Measurements from ENCODE around the gene MAVS. TPM values are rescaled to one million over a fixed set of nuclear protein-coding genes. Genes with fewer than 3 reads are reported as not detected.

The MAVS gene
- total and polyA plus RNA-seq, 5 donors = 28.5 to 32.6 (median 30.0) TPM

DNA sequence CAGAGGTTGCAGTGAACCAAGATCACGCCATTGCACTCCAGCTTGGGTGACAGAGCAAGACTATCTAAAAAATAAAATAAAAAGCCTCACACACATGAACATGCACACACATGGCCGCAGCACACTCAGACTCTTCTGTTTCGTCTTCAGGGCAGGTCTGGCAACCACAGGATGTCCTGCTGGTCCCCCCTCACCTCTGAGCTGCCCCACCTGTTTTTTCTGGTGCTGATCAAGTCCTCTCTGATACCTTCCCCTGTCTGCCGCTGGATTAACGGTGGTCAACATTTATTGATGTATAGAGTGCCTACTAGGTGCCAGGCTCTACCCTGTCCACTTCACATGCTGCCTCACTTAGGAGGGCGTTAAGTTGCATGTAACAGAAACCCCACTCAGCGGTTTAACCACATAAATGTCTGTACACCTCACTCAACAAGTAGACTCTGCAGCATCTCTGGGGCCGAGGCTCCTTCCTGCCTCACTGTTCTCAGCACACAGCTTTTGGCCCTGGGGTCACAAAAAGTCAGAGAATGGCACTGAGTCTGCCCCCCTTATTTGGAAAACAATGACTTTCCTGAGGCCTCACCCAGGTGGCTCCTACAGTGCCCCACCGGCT, 30.8 kb upstream of the MAVS start:
- Histone ChIP-seq H3K4me1 (ENCODE audit: control insufficient read depth, insufficient read depth, low read length) (peaks cover 14% of the 10 kb centered on the region), H3K9me3 (ENCODE audit: control insufficient read depth, low read length) (no peaks in the 10 kb centered on the region), H3K27ac (ENCODE audit: low read length) (no peak overlapping the region), H3K27me3 (ENCODE audit: control insufficient read depth, insufficient read depth) (no peaks in the 10 kb centered on the region), H3K4me3 (ENCODE audit: low read length) (no peak overlapping the region)
- DNase-seq (no peak), ATAC-seq (no peak)
- WGBS = 77% methylated on average over 9 of the region's 9 CpGs
- intact Hi-C loops (cut with DNase I) = no loop called here

DNA sequence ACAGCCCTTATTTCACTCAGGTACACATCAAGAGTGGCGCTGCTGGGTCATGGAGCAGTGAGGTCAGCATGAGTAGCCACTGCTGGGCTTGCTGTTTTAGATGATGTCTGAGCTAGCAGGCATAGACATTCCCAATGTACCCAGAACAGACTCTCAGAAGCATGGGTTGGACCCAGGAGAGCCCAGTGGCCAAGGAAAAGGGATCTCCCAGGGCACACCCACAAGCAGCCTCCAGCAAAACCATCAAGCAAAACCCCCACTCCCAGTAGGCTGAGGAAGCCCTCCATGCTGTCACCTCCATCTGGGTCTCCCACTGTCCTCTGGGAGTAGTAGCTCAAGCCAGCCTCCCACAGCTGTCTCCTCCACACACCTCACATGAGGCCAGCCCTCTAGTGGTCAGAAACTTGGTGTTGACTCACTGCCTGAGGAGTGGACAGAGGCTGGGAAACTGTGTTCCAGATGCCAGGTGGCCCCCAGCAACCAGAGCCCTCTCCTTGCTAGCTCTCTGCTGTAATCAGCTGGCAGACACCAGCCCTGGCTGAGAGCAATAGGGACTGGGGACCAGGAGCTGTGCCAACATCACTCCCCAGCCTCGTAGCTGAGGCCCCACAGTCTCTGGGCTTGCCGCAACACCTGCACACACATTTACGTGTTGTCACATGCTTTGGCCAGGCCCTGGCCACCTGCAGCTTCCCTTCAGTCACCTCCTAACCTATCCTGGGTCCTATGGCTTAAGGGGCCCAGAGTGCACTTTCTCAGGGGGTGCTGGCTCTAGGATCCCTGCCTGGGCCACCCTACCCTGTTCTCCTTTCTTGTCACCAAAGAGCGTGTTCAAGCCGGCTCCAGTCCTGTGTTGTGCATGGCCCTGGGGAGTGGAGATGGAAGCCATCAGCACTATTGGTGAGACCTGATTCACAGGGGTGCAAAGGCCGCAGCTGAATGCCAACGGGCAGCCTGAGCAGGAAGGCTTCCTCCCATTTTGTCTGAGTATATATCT, 28.2 kb upstream of the MAVS start:
- Histone ChIP-seq H3K4me3 (ENCODE audit: low read length) (no peak overlapping the region), H3K4me1 (ENCODE audit: control insufficient read depth, insufficient read depth, low read length) (peaks cover 12% of the 10 kb centered on the region), H3K9me3 (ENCODE audit: control insufficient read depth, low read length) (no peaks in the 10 kb centered on the region), H3K27ac (ENCODE audit: low read length) (peak overlapping the region; percentile 83), H3K27me3 (ENCODE audit: control insufficient read depth, insufficient read depth) (no peaks in the 10 kb centered on the region)
- DNase-seq (peak; percentile 69 to 83 (median 82)), ATAC-seq (peak; percentile 54 to 56)
- 77% methylated on average over 8 of the region's 8 CpGs for WGBS
- intact Hi-C loops (cut with DNase I) = no loop called here

DNA sequence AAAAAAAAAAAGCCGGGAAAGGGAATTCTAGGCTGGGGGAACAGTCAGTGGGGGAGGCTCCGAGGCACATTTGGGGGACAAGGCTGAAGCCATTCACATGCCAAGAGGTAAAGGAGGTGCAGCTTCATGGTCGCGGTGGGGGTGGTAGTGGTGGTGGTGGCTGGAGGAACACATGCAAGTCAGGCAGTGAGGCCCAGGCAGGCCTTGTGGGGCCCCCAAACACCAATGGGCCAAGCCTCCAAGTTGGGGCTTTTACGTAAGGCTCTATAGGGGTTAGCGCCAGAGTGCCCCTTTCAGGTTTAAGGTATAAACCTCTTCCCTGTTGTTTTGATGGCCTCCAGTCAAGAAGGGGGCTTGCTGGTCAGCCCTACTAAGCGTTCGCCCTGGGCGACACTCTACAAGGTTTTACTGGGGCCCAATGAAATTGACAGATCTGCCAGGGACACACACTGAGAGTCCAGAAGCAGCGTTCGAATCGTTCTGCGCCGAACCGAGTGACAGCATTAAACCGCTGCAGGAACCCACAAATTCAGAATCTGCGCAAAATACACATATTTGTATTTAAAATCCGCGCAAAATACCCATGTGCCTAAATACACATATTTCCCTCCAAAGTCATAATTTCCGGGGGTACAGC, 27.1 kb upstream of the MAVS start:
- 62% methylated on average over 20 of the region's 20 CpGs for WGBS
- no peaks in the 10 kb centered on the region for H3K27me3 ChIP-seq (ENCODE audit: control insufficient read depth, insufficient read depth)
- H3K27ac ChIP-seq (ENCODE audit: low read length) = peak overlapping the region; percentile 99
- peak overlapping the region; percentile 47 for H3K4me3 ChIP-seq (ENCODE audit: low read length)
- peaks cover 12% of the 10 kb centered on the region for H3K4me1 ChIP-seq (ENCODE audit: control insufficient read depth, insufficient read depth, low read length)
- peak in 1 of 3 donors; percentile 69 for DNase-seq
- intact Hi-C loops (cut with DNase I) = loop anchor here in 3 of 4 donors (2.0 to 5.0 kb wide), 2 partner anchors 32 to 35 kb away; partner anchors contain the start of gene CENPB (in 2 of the 3)
- H3K9me3 ChIP-seq (ENCODE audit: control insufficient read depth, low read length) = no peaks in the 10 kb centered on the region
- no peak for ATAC-seq

DNA sequence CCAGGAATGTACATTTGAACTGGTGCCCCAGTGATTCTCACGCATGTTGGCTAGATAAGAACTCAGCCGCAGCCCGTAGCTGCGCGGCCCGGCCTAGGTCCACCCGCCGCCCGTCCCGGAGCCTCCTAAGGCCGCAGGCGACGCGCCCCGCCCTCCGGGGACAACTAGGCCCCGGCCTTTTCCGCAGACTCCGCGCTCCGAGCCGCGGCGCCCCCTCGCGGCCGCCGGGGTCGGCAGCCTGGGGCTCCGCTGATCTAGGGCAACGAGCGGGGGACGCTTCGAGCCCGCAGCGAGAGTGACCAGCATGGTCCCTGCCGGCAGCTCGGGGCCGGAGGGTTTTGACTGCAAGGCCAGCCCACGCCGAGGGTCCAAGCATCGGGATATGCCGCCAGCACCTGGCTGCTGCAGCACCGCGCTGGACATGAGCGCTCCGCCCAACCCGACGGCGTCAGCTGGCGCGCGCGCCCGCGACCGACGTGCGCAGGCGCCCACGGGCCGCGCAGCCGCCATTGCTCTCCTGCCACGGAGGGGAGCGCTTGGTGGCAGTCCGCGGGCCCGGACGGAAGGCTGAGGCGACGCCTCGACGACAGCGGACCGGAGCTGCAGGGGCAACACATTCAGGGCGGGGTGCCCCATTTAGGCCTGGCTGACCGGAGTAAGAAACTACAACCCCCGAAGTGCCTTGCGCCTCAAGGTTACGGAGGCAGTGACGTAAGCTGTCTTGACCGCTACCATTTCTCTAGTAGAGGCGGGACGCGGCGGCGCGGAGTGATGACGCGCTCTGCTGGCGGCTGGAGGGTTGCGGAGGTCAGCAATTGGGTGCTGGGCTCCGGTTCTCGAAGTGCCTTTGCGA, 26.4 kb upstream of the MAVS start, which contains the start of gene AP5S1:
Gene AP5S1, plus strand, starts transcription at position 500 of the 853 bp plus-strand sequence. CDS start 1,571 bp downstream, outside the sequence.
- H3K27me3 ChIP-seq (ENCODE audit: control insufficient read depth, insufficient read depth) = no peaks in the 10 kb centered on the region
- no peaks in the 10 kb centered on the region for H3K9me3 ChIP-seq (ENCODE audit: control insufficient read depth, low read length)
- peak; percentile 94 for ATAC-seq
- under 1% methylated on average over 96 of the region's 96 CpGs for WGBS
- intact Hi-C loops (cut with DNase I) = loop anchor here in 3 of 4 donors (2.0 to 5.0 kb wide), 2 partner anchors 33 to 35 kb away; partner anchors contain the start of gene CENPB (in 2 of the 3)
- H3K4me1 ChIP-seq (ENCODE audit: control insufficient read depth, insufficient read depth, low read length) = peaks cover 14% of the 10 kb centered on the region
- peak within 1 kb of the TSS; percentile 47 for H3K4me3 ChIP-seq (ENCODE audit: low read length)
- H3K27ac ChIP-seq (ENCODE audit: low read length) = peak within 1 kb of the TSS; percentile 99
- peak; percentile 97 to 99 (median 99) for DNase-seq

DNA sequence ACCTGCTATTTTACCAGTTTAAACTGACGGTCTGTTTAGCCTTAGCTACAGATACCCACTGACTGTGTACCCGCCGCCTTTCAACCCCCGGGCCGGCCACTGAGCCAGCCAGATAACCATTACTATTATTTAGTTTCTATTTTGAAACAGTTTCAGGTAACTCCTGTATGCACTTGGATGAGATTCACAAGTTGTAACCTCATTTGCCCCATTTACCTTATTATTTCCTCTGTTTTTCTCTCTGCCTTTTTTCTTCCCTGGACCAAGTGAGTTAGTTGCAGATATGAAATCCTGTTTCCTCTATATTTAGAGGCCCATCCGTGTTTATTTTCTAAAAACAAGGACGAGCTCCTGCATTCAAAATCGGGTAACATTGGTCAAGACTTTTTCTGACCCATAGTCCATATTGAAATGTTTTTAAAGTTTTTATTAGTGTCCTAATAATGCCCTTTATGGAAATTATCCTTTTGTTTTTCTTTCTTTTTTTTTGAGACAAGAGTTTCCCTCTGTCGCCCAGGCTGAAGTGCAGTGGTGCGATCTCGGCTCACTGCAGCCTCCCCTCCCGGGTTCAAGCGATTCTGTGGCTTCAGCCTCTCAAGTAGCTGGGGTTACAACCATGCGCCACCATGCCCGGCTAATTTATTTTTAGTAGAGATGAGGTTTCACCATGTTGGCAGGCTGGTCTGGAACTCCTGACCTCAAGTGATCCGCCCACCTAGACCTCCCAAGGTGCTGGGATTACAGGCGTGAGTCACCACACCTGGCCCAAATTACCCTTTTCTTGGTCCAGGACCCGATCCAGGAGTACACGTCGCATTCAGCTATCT, 25.5 kb upstream of the MAVS start:
- ATAC-seq (no peak), DNase-seq (no peak)

DNA sequence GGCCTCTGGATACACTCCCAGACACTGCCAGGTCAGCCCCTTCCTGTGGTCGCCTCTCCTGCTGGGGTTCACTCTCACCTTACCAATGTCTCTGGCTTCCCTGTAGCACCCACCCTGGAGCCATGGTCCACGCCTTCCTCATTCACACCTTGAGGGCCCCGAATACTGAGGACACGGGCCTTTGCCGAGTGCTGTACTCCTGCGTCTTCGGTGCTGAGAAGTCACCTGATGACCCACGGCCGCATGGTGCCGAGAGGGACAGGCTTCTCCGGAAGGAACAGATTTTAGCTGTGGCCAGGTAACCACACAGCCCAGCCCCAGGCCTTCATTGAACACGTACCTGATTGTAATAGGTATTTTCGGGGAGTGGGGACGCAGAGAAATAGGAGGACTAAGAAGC, 24.6 kb upstream of the MAVS start:
- 94% methylated on average over 14 of the region's 14 CpGs for WGBS
- peak in 1 of 3 donors; percentile 63 for DNase-seq
- intact Hi-C loops (cut with DNase I) = loop anchor here in 3 of 4 donors (2.0 to 5.0 kb wide), 2 partner anchors 35 to 37 kb away; partner anchors contain the start of gene CENPB (in 2 of the 3)

More for the DNA sequence above, 25.5 kb upstream of the MAVS start:
- Histone ChIP-seq H3K4me3 (ENCODE audit: low read length) (peak overlapping the region; percentile 47), H3K9me3 (ENCODE audit: control insufficient read depth, low read length) (no peaks in the 10 kb centered on the region), H3K4me1 (ENCODE audit: control insufficient read depth, insufficient read depth, low read length) (peaks cover 14% of the 10 kb centered on the region), H3K27me3 (ENCODE audit: control insufficient read depth, insufficient read depth) (no peaks in the 10 kb centered on the region), H3K27ac (ENCODE audit: low read length) (peak overlapping the region; percentile 99)
- 42% methylated on average over 20 of the region's 20 CpGs for WGBS
- intact Hi-C loops (cut with DNase I) = loop anchor here in 3 of 4 donors (2.0 to 5.0 kb wide), 2 partner anchors 34 to 36 kb away; partner anchors contain the start of gene CENPB (in 2 of the 3)

DNA sequence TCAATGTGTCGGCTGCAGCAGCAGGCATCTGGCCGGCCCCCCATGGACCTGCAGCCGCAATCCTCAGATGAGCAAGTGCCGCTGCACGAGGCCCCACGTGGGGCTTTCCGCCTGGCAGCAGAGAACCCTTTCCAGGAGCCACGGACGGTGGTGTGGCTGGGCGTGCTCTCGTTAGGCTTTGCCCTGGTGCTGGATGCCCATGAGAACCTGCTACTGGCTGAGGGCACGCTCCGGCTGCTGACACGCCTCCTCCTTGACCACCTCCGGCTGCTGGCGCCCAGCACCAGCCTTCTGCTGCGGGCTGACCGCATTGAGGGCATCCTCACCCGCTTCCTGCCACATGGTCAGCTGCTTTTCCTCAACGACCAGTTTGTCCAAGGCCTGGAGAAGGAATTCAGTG, 22.8 kb upstream of the MAVS start:
- Histone ChIP-seq H3K4me3 (ENCODE audit: low read length) (no peak overlapping the region), H3K9me3 (ENCODE audit: control insufficient read depth, low read length) (no peaks in the 10 kb centered on the region), H3K27me3 (ENCODE audit: control insufficient read depth, insufficient read depth) (no peaks in the 10 kb centered on the region), H3K4me1 (ENCODE audit: control insufficient read depth, insufficient read depth, low read length) (peaks cover 7% of the 10 kb centered on the region), H3K27ac (ENCODE audit: low read length) (no peak overlapping the region)
- peak in 1 of 3 donors; percentile 64 for DNase-seq
- WGBS = 89% methylated on average over 20 of the region's 20 CpGs
- intact Hi-C loops (cut with DNase I) = loop anchor here in 2 of 4 donors (5.0 kb wide), 1 partner anchor 37 kb away; the partner anchor contains the start of gene CENPB (in 2 of the 2)
- no peak for ATAC-seq

More for the DNA sequence above, 24.6 kb upstream of the MAVS start:
- Histone ChIP-seq H3K4me3 (ENCODE audit: low read length) (no peak overlapping the region), H3K27me3 (ENCODE audit: control insufficient read depth, insufficient read depth) (no peaks in the 10 kb centered on the region), H3K4me1 (ENCODE audit: control insufficient read depth, insufficient read depth, low read length) (peaks cover 14% of the 10 kb centered on the region), H3K27ac (ENCODE audit: low read length) (no peak overlapping the region), H3K9me3 (ENCODE audit: control insufficient read depth, low read length) (no peaks in the 10 kb centered on the region)
- ATAC-seq = no peak

DNA sequence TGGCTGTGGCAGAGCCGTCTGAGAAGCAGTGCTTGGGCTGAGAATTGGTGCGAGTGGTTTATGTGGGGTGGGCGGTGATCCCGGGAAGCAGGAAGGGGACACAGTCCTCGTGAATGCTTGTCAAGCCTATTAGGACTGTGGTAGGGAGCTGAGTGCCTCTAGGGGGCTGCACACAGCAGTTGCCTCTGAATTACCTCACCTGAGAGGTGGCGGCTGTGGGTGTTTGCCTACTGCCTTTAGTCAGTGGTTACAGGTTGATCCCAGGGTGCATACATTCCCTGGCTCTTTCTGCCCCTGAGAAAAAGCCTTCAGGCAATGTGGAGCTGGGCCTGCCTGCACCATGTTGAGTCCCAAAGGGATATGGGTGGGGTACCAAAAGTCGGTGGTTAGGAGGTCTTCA, 21.1 kb upstream of the MAVS start:
- DNase-seq = no peak
- intact Hi-C loops (cut with DNase I) = no loop called here
- no peak overlapping the region for H3K27ac ChIP-seq (ENCODE audit: low read length)
- 76% methylated on average over 7 of the region's 7 CpGs for WGBS
- H3K4me3 ChIP-seq (ENCODE audit: low read length) = no peak overlapping the region
- H3K4me1 ChIP-seq (ENCODE audit: control insufficient read depth, insufficient read depth, low read length) = peaks cover 5% of the 10 kb centered on the region
- H3K9me3 ChIP-seq (ENCODE audit: control insufficient read depth, low read length) = no peaks in the 10 kb centered on the region
- no peaks in the 10 kb centered on the region for H3K27me3 ChIP-seq (ENCODE audit: control insufficient read depth, insufficient read depth)
- no peak for ATAC-seq

DNA sequence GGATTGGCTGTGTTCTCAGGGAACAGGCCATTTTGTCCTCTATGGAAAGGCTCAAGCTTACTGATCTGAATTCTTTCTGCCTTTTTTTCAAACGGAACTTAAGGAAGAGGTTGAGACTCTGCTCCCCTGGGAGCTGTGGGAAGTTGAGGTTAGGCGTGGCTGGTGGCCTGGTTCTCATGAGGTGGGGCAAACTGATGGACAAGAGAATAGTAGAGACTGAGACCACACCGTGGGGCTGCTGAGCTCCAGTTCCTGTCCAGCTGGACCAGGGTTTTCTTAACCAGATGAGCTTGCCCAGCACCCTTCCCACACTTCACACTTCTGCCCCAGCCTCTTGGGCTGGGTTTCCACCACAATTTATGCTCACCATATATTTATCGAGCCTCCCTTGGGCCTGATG, 20.2 kb upstream of the MAVS start:
- no peaks in the 10 kb centered on the region for H3K9me3 ChIP-seq (ENCODE audit: control insufficient read depth, low read length)
- 62% methylated on average over 4 of the region's 4 CpGs for WGBS
- ATAC-seq (no peak), DNase-seq (no peak)
- intact Hi-C loops (cut with DNase I) = no loop called here
- peaks cover 4% of the 10 kb centered on the region for H3K4me1 ChIP-seq (ENCODE audit: control insufficient read depth, insufficient read depth, low read length)
- no peaks in the 10 kb centered on the region for H3K27me3 ChIP-seq (ENCODE audit: control insufficient read depth, insufficient read depth)
- no peak overlapping the region for H3K27ac ChIP-seq (ENCODE audit: low read length)
- H3K4me3 ChIP-seq (ENCODE audit: low read length) = no peak overlapping the region

All from right cardiac atrium (tissue), 5 donors.